GM21526 (cell line): ENCODE measurements around the gene KANK4.

Experiments
- ATAC-seq: cut with Tn5 transposase; IDR thresholded peaks from one replicate; pipeline ENCODE4 v1.9.1; 2021; ENCODE audit warnings: moderate library complexity; ENCODE audit not compliant: unreplicated experiment, low FRiP score

Gene KANK4

DNA sequence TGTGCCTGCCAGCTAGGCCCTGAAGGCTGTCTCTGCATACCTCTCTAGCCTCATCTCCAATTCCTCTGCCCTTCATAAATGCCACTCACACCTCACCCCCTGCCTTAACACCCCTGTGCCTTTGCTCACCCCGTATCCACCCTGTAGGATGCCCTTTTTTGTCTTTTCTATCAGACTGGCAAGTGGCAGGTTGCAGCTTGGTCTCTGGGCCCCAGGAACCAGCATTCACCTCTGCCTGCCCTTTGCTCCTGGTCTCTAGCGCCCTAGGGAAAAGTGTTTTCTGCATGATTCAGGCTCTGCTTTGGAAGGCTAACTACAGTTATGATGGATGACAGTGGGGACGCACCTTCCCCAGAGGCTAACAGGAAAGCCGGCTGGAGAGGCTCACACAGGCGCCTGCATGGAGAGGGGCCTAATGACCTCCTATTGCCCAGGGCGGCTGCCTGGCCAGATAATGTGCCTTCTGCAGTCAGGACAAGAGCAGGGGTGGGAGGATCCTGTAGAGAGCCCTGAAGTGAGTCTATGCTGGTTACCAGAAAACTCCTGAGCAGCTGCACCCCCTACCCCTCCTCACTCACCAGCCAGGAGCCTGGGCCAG, 11.2 kb downstream of the KANK4 start:
- no peak for ATAC-seq

DNA sequence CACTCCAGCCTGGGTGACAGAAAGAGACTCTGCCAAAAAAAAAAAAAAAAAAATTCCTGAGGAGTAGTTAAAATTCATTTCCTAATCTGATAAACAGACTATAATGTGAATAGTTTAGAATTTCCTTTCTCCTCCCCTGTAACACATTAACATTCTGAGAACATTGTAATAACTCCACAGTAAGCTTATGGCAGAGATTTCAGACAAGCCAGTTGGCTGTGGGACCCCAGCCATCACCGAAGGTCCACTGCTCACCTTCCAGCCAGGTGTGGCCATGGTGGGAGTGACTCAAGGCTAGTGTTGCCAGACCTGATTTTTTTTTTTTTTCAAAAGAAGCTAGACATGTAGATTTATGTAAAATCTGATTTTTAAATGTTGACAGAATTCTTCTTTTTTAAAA, 11.8 kb downstream of the KANK4 start:
- no peak for ATAC-seq

DNA sequence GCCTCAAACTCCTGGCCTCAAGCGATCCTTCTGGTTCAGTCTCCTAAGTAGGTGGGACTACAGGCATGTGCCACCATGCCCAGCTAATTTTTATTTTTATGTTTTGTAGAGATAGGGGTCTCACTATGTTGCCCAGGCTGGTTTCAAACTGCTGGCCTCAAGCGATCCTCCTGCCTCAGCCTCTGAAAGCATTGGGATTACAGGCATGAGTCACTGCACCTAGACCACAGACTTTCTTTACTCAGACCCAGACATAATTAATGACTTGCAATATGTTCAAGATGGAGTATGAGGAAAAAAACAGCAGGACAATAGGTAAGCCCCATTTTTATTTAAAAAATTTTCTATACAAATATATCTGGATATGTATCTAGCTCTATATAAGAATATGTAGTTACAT, 13.2 kb downstream of the KANK4 start:
- no peak for ATAC-seq

GRCh38 chr1:62304975-62305374, 14.3 kb downstream of the KANK4 start:
- no peak for ATAC-seq

DNA sequence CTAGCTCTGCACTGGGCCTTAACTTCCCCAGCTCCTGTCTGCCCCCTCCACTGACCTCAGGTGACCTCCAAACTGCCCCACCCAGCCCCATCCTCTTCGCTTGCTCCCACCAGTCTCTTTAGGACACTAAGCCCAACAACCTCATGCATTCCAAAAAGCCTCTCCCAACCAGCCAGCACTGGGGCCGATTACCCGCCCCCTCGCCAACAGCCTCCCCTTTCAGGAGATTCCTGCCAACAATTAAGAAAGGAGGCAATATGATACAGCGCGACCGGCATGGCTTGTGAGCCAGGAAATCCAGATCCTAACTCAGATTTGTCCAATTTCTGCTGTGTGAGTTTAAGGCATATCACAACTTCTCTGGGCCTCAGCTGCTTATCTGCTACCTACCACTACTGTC, 14.7 kb downstream of the KANK4 start:
- ATAC-seq: no peak

GRCh38 chr1:62301726-62302390, 17.4 kb downstream of the KANK4 start:
- ATAC-seq: no peak

DNA sequence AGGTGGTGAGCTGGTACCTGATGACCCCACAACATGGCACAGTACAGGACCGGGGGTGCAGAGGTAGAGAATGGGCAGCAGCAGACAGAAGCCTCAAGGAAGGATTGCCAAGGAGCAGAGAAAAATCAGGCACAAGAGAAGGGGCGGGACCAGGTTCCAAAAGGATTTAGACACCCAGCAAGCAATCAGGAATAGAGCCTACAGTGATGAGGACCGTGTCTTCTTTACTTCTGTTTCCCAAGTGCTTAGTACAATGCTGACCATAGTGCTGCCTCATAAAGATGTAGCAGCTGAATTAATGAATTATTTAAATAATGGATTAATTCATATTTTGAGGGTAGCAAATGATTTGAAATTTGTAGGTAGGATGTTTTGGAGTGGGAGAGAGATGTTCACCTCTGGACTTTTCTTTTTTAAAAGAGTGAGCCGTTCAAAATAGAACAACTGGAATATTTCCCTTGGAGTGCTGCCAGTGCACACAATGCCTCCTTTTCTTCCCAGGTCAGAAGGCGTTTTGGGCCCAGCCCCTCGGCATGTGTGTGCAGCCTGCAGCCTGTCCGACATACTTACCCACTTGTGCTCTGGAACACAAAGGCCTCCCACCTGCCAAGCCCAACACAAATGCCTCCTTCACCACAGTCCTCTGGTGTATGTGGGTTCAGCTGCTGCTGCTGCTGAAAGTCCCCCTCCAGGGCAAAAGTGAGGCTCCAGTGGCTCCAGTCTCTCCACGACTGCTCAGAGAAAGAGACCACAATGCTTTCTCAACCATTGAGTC, 19.6 kb downstream of the KANK4 start:
- ATAC-seq: no peak

DNA sequence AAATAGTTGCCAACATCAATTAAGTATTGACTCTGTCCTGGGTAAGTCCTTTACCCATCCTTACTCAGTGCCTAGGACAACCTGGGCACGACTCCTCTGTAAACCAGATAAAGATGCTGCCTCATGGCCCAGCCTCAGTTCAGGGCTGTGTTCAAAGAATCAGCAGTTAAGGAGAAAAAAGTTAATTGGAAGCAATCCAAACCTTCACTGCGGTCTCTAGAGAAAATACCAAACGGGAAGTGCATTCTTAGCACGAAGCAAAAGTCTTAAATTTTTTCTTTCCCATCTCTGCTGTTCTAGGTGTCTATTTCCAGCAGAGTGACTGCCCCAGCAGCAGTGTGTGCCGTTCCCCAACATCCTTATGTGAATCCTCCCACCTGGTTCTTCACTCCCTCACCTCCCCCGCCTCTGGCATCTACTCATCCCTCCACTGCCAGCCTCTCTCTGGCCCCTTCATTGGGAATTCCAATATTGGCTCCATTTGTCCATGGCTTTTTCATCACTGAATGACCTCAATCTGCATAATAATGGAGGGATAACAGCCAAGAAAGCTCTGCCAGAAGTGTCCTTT, 23.2 kb downstream of the KANK4 start:
- no peak for ATAC-seq

DNA sequence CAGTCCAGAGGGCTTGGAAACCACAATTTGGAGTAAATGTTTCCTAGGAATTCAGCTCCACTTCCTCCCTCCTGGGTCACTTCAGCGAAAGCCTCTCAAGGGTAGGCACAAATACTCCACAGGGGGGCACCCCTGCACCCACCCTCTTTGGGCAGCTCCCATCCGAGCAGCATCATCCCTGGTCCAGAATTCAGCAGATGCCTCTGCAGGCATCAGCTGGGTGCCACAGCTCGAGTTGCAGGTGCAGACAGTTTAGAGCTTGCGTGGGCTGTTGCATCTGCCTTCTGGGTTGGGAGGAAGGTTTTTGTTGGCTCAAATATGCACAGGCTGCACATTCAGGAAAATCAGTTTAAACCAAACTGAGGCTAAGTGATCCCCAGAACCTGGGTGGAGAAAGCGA, 25.0 kb downstream of the KANK4 start:
- ATAC-seq: no peak

DNA sequence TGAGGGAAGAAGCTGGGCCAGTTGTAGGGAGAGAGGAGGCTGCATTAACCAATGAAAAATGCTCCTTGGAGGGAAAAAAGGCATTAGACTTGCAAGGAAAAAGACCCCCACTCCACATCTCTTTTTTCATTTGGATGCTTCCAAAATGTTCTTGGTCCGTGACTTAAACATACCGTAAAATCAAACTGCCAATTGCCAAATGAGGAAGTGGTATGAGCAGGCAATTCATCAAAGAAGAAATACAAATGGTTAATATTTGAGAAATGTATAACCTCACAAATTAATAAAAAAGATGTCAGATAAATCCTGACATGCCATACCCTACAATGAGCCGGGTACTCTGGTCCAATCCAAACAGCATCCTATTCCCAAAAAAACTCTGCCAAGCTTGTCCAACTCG, 30.6 kb downstream of the KANK4 start:
- no peak for ATAC-seq

DNA sequence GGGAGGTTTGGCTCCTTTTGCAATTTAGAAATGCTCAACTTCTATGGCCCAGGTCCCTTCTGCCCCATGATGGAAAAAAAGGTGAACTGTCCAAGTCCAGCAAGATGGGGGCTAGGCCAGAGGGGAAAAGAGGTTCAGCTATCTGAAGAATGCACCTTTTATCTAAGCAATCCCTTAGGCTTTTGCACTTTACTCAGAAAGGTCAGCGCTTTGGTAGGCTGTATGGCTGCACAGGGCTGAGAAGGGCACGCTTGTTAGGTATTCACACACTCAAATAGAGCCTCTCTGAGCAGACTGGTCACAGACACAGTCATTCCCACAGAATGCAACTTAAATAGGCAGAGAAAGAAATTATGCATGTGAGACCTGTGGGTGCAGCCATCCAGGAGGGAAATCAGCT, 31.0 kb downstream of the KANK4 start:
- ATAC-seq: no peak

DNA sequence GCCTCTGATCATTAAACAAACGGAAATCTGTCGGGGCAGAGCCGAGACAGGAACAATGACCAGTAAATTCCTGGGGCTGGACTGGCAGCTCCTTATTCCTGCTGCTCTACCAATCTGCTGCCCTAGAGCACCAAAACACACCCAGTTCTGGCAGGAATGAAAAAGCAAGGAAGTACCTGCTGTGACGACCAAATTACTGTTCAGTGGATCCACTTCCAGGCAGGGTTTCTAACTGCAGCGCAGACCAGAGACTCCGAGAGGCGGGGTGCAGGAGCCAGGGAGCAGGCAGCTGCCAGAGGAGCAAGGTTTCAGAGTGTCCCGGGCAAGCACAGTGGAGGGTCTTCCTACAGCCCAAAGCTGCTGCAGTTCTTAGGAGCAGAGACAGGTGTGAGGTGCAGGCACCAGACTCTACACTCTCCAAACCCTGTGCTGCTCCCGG, 32.4 kb downstream of the KANK4 start:
- ATAC-seq: no peak

DNA sequence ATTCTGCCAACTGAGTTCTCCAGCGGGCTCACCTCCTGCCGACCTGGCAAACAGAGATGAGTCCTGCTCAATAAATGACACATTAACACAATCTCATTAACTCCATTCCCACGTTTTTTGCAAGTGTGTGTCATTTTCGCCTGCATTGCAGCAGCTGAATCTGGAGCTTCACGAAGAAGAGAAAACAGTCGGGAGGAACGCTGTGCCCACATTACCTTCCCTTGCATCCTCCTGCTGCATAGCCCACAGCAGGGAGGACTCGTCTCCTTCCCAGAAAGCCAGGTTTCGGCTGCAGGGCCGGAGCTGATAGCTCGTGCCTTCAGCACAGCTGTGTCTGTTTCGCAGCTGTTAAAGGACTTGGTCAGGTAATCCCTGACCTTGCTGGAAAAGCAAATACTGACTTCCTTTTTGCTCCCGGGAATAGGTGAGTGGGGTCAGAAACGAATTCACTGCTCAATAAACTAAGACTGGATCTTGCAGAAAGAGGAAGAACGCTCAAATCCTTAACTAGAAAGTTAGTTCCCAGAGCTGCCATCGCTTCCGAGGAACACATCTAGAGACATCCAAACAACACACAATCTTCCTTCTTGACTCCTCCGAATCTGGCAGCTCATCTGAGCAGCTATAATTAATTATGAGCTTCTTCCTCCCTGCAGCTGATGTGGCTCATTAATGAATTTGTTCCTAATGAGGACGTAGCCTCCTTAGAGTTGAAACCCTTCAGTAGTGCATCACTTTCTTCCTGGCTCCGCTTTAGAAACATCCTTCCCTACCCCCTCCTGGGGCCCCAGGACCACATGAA, 33.0 kb downstream of the KANK4 start:
- ATAC-seq: no peak

- ATAC-seq: no peak
Measured at GRCh38 chr1:62285440-62285839, 33.8 kb downstream of the KANK4 start.

DNA sequence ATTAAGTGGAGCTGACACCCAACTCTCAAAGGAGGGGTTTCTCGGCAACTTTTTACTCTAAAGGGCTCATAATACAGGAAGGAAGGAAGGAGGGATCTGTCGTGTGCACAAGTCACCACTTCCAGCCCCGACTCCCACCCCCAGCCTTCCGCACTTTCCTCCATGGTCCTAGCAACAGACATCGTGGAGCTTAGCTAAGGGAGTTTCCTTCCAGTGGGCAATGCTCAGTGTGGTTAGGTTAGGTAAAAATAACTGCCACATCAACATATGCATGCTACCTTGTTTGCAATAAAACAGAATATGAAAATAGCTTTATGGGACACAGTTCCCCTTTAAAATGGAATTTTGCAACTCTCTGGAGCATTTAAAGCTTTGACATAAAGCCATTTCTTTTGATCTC, 35.2 kb downstream of the KANK4 start:
- no peak for ATAC-seq

DNA sequence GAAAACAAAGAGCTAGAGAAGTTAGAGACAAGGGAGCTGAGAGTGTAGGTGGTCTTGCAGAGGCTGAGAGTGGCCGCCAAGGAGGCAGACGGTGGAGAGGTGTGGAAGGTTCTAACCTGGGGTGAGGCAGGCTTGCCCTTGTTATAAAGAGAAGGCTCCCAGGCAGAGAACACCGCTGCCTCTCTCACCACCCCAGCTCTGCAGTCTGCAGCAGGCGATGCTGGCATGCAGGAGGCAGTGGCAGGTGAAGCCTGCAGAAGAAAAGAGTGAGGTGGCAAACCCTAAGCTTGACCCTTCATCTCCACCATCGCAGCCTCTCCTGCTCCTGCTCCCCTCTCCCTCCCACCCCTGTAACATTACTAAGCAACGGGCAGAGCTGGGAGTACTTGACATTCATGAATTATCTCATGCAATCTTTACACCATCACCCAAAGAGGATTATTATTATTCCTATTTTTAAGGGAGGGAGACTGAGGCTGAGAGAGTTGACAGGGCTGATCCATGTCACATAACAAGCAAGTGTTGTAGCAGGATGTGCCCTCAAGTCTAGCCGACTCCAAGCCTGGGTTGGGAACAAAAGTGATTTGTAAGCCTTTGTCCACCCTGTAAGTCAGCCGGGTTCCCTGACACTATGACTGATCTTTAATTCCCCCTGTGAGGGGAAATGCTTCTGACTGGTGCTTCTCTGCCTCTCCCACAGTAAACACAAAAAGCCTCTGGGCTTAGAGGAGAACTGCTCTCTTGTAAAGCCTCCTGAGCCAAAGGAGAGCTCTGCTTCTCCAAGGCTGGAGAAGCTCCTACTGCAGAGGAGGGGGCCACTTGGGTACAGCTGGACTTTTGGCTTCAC, 36.1 kb downstream of the KANK4 start:
- ATAC-seq: no peak

DNA sequence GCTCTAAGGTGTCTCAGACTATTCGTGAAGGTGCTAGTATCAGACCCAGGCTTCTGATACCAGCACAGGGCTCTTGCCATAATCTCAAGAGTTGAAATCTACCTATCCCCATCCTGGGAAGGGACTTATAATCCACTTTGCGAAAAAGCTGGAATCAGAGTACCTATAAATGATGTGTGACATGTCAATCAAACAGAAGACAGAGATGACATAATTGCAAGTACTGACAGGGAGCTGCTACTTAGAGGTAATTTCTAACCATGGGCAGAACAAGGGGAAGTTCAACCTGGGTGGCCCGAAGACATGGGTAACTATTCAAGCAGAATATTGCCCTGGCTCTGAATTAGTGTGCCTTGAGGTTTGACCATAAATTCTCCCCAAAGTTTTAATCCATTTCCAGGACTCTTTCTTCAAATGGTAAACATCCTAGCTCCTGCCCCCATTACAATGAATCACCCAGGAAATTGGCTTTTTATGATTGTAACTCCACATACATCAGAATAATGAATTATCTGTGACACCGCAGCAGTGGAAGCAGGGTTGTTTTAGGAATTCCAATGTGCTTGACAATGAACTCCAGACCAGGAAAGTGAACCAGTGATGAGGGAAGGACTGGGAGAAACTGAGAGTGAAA, 37.2 kb downstream of the KANK4 start:
- ATAC-seq: no peak

GRCh38 chr1:62280960-62281465, 38.2 kb downstream of the KANK4 start:
- no peak for ATAC-seq

DNA sequence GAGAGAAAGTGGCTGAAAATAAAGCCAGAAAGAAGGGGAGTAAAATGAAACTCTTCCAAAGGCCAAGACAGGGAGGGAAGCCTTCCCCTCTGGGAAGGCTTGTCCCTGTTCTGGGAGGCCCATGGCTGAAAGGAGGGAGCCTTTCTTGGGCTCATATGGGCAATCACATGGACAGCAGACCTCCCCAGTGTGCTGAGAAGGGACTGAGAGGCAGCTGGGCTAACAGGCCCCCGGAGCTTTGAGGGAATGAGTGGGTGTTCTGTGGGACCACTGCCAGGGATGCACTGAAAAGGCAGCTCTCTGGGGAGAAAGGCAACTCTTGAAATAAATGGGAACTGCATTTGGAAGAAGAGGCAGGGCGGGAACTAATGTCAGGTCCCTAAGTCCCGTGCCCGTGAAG, 39.1 kb downstream of the KANK4 start:
- no peak for ATAC-seq
